ENCODE measurements around the gene IAH1.

The IAH1 gene

DNA sequence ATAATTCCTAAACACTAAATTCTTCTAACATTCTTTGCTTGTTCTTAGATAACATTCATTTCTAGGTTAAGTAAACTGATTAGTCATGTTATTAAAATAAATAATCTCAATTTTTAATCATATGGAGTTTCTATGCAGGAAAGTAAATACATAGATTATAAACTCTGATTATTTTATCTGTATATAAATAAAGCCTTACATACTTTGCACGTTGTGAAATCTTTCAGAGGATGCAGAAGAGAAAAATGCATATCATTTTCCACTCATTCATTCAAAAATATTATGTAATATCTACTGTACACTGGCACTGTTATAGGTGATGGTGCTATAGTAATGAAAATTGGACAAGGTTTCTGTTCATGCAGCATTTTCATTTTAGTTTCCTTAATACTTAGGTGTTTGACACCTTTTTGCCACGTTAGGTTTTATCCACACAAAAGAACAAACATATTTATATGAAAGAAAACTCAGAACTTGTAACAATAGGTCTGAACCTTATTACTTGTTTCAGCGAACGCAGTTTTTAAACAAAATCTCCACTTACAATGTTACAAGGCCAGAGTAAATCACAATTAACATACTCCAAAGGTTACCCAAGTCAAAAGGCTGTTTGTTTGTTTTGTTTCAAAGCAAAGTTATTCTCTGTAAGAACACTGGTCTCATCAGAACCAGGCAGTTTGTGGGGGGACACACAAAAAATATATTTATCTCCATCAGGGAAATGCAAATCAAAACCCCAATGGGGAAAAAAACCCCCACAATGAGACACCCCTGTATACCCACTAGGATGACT, 53.8 kb downstream of the IAH1 start:
- DNase-seq (ENCODE audit: low read depth in 2 of 2): no peak

DNA sequence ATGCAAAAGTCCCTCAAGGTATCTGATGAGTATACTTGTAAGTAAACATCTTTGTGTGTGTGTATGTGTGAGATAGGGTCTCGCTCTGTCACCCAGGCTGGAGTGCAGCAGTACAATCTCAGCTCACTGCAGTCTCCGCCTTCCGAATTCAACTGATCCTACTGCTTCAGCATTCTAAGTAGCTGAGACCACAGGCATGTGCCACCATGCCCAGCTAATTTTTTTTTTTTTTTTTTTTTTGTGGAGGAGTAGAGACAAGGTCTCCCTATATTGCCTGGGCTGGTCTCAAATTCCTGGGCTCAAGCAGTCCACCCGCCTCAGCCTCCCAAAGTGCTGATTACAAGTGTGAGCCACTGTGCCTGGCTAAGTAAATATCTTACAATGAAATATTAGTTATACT, 58.1 kb downstream of the IAH1 start:
- no peak for DNase-seq (ENCODE audit: low read depth in 2 of 2)

DNA sequence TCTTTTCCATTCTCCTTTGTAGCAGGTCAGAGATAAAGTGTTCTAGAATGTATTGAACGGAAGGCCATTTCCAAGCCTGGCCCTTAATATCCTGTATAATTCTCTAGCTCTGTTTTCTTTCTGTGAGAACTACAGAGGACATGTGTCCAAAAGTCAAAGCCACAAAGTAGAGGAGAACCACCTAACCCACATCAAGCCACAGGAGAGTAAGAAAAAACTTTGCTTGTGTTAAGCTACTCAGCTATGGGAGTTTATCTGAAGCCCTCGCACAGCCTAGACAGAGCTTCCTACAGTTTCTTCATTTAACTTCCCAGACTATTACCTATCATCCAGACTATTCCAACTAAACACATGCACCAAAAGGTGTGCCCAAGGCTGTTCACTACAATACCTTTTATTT, 59.3 kb downstream of the IAH1 start:
- no peak for DNase-seq (ENCODE audit: low read depth in 2 of 2)

DNA sequence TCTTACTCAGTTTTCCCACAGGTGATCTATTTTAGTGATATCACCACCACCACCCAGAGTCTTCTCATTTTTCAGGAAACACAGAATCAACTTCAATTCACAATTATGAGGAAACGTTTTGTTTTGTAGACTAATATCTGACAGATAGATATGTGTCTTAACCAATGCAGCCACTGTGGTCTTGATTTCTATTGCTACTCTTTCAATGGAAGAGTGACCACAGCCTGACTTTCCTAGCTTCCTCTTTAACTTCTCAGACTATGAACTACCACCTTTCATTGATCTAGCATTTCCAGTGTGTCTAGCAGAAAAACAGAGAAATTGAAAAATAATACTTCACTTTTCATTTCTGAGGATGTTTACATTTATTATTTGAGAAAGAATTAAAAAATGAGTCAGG, 60.8 kb downstream of the IAH1 start:
- no peak for DNase-seq (ENCODE audit: low read depth in 2 of 2)

DNA sequence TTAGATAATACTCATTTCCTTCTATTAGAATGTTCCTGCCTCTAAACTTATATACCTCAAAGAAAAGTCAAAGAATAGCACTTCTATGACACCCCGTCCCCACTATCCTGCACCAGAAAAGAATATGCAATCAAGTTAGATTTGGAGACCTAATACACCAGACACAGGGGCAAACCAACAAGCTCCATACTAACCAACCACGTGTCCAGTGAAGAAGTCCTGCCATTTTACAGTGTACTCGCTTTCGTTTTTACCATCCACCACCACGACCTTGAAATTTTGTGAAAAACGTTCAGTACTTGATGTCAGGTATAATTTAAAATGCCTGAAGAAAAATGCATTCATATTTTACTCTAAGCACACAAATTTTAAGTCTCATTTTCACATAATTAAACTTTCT, 62.2 kb downstream of the IAH1 start:
- DNase-seq (ENCODE audit: low read depth in 2 of 2): no peak

DNA sequence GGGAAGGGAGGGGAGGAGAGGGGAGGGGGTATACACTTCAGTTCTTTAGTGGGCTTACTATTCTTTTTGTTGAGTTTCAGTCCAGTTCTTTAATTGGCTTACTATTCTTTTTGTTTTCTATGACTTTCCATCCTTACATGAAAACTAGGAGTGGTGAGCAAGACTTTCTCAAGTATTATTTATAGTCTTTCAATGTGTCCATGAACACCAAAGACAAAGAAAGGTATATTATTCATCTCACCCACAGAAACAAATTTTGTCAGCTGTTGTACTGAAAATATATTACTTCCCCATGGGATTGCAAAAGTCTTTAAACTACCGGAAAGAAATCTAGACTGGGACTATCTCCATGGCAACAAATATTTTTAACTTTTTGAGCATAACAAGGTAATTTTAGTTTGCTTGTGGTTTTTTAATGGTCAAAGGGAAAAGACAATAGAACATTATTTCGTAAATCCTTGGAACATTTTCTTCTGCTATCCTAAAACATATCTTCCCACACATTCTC, 63.7 kb downstream of the IAH1 start:
- DNase-seq (ENCODE audit: low read depth in 2 of 2): no peak

All from stimulated activated CD4-positive, alpha-beta T cell treated with anti-CD3 and anti-CD28 coated beads, Interleukin-15, amount 100 ng/mL, for 48 hours (primary cell).